ENCODE results near the gene SYCP1.
"Not testable (repeated sequence)": the region's sequence is repeated elsewhere in the genome, so short reads cannot be mapped to it uniquely, and the experiment has no call there.

SYCP1 gene

DNA sequence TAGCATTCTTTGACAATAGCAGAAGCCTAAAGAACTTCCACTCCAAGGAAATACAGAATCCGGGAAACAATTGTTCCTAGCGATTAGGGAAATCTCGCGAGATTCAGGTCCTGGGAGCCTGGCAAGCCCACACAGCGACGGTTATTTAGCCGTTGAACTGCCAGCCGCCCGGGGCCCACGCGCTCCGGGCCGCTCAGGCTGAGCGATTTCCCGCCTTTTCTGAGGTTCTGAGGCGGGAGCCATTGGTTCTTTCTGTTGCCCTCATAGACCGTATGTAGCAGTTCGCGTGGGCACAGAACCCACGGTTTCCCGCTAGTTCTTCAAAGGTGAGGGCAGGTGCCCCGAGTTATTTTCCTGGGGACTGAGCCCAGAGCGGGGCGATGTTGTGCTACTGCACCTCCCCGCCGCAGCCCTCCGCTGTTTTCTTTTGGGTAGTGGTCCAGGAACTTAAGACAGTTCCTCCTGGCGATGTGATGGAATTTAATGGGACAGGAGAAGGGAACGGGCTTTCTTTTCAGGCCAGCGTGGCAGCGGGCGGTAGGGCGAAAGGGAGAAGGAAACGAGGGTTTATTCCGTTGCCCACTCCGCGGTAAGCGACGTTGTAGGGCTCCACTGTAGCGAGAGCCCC, at the start of gene SYCP1:
Gene SYCP1 (plus strand): TSS at position 171 of the 628 bp plus-strand sequence. CDS start 602 bp downstream, outside the sequence.
- DNase-seq (ENCODE audit: low read depth in 2 of 2), result no peak

DNA sequence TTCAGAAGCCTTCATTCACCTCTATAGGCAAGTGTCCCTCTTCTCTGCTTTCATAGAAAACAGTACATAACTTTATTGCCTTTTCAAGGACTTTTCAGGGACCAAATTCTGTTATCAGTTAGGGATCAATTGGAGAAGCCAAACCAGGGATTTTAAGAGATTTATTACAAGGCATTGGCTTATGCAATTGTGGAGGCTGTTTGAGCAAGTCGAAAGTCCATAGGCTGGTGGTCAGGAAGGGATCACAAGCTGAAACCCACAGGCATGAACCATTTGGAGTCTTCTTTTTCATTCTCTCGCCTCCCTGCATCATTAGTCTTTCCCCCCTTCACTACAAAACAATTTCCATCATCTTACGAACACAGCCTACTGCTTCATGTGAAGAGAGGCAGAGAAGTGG, 34.8 kb upstream of the SYCP1 start:
- DNase-seq (ENCODE audit: low read depth in 2 of 2), result no peak

- no peak for DNase-seq (ENCODE audit: low read depth in 2 of 2)
Observed at GRCh38 chr1:114820392-114820791, 34.3 kb upstream of the SYCP1 start.

DNA sequence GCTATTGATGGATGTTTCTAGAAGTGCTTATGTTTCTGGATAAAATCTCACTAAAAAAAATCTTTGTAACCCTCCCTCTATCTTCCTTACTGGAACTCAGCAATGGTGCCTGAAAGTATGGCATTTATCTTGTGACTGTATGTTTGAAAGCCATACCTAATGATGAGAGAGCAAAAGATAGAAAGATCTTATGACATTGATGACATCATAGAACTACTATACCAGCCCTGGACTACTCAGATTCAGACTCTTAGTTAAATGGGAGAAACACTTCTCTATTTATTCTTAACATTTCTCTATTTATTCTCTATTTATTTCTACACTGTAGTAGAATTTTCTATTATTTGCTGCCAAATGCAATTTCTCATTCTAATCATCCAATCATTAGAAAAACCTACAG, 32.7 kb upstream of the SYCP1 start:
- DNase-seq (ENCODE audit: low read depth in 2 of 2), result no peak

- no peak for DNase-seq (ENCODE audit: low read depth in 2 of 2)
Observed at GRCh38 chr1:114828251-114828650, 26.4 kb upstream of the SYCP1 start.

GRCh38 chr1:114830075-114830474, 24.6 kb upstream of the SYCP1 start:
- DNase-seq (ENCODE audit: low read depth in 2 of 2), result not testable (repeated sequence)

GRCh38 chr1:114831276-114831994, 23.2 kb upstream of the SYCP1 start:
- DNase-seq (ENCODE audit: low read depth in 2 of 2), result no peak

GRCh38 chr1:114832057-114832456, 22.6 kb upstream of the SYCP1 start:
- no peak for DNase-seq (ENCODE audit: low read depth in 2 of 2)

GRCh38 chr1:114833421-114833820, 21.2 kb upstream of the SYCP1 start:
- no peak for DNase-seq (ENCODE audit: low read depth in 2 of 2)

DNA sequence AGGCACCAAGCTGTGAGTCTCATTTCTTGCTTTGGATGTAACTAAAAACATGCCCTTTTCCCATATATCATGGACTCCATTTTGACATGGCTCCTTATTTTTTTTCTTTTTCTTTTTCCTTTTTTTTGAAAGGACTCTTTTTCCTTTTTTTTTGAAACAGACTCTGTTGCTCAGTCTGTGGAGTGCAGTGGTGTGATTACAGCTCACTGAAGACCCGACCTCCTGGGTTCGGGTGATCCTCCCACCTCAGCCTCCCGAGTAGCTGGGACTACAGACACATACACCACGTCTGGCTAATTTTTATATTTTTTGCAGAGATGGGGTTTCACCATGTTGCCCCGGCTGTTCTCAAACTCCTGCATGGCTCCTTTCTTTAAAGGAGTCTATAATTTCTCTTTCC, 10.4 kb upstream of the SYCP1 start:
- DNase-seq (ENCODE audit: low read depth in 2 of 2), result no peak

DNA sequence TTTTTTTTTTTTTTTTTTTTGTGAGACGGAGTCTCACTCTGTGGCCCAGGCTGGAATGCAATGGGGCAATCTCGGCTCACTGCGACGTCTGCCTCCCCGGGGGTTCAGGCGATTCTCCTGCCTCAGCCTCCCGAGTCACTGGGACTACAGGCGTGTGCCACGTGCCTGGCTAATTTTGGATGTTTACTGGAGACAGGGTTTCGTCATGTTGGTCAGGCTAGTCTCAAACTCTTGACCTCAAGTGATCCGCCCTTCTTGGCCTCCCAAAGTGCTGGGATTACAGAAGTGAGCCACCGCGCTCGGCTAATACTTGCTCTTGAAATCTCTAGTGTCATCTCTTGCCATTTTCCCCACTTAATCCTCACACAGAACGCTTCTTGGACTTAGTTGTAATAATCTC, 1.1 kb upstream of the SYCP1 start:
- DNase-seq (ENCODE audit: low read depth in 2 of 2), result no peak

GRCh38 chr1:114861384-114861783, 6.7 kb downstream of the SYCP1 start:
- no peak for DNase-seq (ENCODE audit: low read depth in 2 of 2)

DNA sequence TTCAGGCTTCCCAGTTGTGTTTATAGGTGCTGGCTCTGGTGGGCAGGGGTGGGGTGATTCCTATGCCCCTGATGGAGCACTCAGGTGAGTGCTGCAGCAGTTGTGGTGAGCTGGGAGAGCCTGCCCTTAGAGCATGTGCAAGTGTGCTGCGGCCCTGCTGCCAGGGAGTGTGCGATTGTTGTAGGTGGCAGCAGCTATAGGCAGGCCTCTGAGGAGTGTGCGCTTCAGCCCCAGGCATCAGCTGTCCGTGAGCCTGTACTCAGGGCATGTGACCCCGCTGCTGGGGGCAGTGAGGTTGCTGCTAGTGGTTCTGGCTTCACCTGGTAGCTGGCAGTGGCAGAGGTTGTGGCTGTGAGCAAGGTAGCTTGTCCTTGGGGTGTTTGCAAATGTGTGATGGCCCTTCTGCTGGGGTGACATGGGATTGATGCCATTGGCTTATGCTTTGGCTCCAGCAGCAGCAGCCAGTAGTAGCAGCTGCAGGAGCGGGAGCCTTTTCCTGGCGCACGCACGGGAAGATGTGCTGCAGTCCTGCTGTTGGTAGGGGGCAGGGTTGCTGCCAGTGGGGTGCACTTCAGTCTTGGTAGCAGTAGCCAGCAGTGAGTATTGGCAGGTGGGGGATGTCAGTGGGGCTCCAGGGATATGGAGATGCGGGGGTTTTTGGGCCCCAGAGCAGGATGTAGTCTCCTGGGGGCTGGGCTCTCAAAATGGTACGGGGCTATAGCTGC, 37.7 kb downstream of the SYCP1 start:
- DNase-seq (ENCODE audit: low read depth in 2 of 2), result no peak

DNA sequence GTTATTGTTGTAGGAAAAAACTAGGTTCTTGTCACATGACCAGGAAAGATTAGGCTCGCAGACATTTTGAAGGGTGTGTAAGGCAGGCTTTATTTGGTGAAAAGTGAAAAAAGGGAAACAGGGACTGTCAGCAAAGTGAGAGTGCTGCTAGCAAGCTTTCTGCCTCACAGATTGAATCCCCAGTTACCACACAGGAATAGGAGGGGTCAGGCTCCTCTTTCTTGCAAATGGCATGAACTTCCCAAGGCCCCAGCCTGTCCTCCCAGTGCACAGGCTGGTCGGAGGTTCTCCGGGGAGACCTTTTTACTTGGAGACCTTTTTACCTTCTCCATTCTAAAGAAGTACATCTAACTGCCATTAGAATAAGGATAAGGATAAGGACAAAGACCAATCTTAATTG, 42.1 kb downstream of the SYCP1 start:
- DNase-seq (ENCODE audit: low read depth in 2 of 2), result no peak

DNA sequence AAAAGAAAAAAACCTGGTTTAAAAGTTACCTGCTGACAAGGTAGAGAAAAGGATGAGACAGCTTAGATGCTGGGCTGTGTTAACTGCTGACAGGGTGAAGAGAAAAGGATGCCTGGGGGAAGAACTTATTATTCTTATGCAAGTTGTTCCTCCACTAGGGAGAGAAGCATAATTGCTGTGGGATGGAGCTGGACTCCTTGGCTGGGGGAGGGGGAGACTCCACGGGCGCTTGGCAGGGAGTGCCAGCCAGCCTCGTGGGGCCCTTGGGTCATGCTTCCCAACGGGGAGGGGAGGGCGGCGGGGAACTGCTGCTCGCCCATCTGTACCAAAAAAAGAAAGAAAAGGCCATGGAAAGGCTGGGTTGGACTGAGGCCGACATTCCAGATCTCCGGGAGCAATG, 47.2 kb downstream of the SYCP1 start:
- no peak for DNase-seq (ENCODE audit: low read depth in 2 of 2)

DNA sequence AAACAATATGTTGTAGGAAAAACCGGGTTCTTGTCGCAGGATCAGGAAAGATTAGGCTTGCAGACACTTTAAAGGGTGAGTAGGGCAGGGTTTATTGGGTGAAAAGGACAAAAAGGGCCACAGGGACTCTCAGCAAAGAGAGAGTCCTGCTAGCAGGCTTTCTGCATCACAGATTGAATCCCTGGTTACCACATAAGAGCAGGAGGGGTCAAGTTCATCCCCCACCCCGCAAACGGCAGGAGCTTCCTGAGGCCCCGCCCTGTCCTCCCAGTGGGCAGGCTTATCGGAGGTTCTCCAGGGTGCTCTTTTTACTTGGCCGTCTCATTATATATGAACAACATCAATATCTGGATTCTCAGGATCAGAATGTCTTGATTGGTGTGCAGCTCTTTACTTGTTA, 47.7 kb downstream of the SYCP1 start:
- no peak for DNase-seq (ENCODE audit: low read depth in 2 of 2)

GRCh38 chr1:114903480-114903879, 48.8 kb downstream of the SYCP1 start:
- no peak for DNase-seq (ENCODE audit: low read depth in 2 of 2)

- not testable (repeated sequence) for DNase-seq (ENCODE audit: low read depth in 2 of 2)
Observed at GRCh38 chr1:114915720-114916119, 61.1 kb downstream of the SYCP1 start.

DNA sequence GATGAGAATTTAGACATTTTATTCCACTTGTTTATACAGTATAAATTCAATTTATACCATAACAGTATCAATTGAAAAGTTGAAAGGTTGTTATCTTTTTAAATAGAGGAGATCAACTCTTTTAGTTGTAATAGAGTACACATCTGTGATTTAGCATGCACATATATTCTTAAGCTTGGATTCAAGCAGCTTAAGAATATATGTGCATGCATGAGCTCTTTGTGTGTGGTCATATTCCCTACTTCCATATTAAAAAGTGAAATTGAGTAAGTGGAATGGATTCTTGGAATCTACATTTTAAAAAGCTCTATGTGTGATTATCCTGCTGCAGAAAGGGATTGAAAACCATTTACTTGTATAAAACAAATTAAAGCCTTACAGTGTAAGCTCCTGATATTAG, 71.9 kb downstream of the SYCP1 start:
- DNase-seq (ENCODE audit: low read depth in 2 of 2), result no peak

- no peak for DNase-seq (ENCODE audit: low read depth in 2 of 2)
Observed at GRCh38 chr1:114927401-114927800, 72.7 kb downstream of the SYCP1 start.

GRCh38 chr1:114956570-114956969, 101.9 kb downstream of the SYCP1 start:
- no peak for DNase-seq (ENCODE audit: low read depth in 2 of 2)

DNA sequence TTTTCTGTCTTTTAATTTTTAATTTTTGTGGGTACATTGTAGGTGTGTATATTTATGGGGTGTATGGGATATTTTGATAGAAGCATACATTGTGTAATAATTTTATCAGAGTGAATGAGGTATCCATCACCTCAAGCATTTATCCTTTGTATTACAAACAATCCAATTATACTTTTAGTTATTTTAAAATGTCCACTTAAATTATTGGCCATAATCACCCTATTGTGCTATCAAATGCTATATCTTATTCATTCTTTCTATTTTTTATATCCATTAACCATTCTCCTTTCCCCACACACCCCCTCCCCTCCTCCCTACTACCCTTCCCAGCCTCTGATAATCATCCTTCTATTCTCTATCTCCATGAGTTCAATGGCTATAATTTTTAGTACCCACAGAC, 104.8 kb downstream of the SYCP1 start:
- DNase-seq (ENCODE audit: low read depth in 2 of 2), result no peak

GRCh38 chr1:114976891-114977290, 122.2 kb downstream of the SYCP1 start:
- DNase-seq (ENCODE audit: low read depth in 2 of 2), result no peak

Data from stimulated activated CD4-positive, alpha-beta T cell treated with anti-CD3 and anti-CD28 coated beads, Interleukin-1b, Interleukin-23, amount 100 ng/mL, for 1 hour (primary cell).